H1 (cell line): ENCODE measurements around the gene MAFB. TPM values are rescaled to one million over a fixed set of nuclear protein-coding genes. Genes with fewer than 3 reads are reported as not detected.

ENCODE experiments used
- CTCF ChIA-PET: fragments of 300-600 bp; sonication (Branson Sonifier 250); formaldehyde crosslinking; loops from one replicate; lab custom pipeline; 2021; ENCODE audit not compliant: partially characterized antibody; lab: Charles Lee
- POLR2A ChIA-PET: fragments of 300-600 bp; sonication (Branson Sonifier 250); formaldehyde crosslinking; loops from one replicate; lab custom pipeline; 2021; ENCODE audit warnings: inconsistent platforms; ENCODE audit not compliant: partially characterized antibody; lab: Charles Lee
- DNase-seq, 2 experiments: peaks; one replicate each; pipeline versions ENCODE4 v3.0.0 to v3.0.0-alpha.2; 2010 to 2022; ENCODE audit warnings: low spot score in 2 of 2, low read depth in 1 of 2, mixed read lengths in 1 of 2
- FAIRE-seq: peaks from 2 replicates; lab custom pipeline; 2011; peaks lifted over from hg19 to GRCh38; lab: Jason Lieb, UNC
- H2AFZ ChIP-seq: 2 replicates; pipeline ENCODE4 v1.8.1; 2012; ENCODE audit warnings: low read length, inconsistent platforms
- H2AK5ac ChIP-seq: 2 replicates; pipeline ENCODE4 v1.6.1; 2013; ENCODE audit warnings: low read depth, low read length
- H2BK120ac ChIP-seq: replicated peaks from 2 replicates; pipeline ENCODE3; 2013; ENCODE audit warnings: low read depth, low read length, inconsistent platforms
- H2BK12ac ChIP-seq: 2 replicates; pipeline ENCODE4 v1.6.1; 2013; ENCODE audit warnings: low read depth, low read length
- H2BK15ac ChIP-seq: 2 replicates; pipeline ENCODE4 v1.6.1; 2013; ENCODE audit warnings: low read length
- H2BK20ac ChIP-seq: 2 replicates; pipeline ENCODE4 v1.6.1; 2013; ENCODE audit warnings: low read length
- H2BK5ac ChIP-seq: 2 replicates; pipeline ENCODE4 v1.6.1; 2013; ENCODE audit warnings: low read depth, low read length
- H3K14ac ChIP-seq: 2 replicates; pipeline ENCODE4 v1.6.1; 2013; ENCODE audit warnings: inconsistent platforms; ENCODE audit not compliant: insufficient read length
- H3K18ac ChIP-seq: 2 replicates; pipeline ENCODE4 v1.6.1; 2013; ENCODE audit warnings: low read length; ENCODE audit errors: extremely low read depth
- H3K23ac ChIP-seq: 2 replicates; pipeline ENCODE4 v1.6.1; 2013; ENCODE audit warnings: inconsistent platforms; ENCODE audit not compliant: insufficient read length
- H3K23me2 ChIP-seq: 2 replicates; pipeline ENCODE4 v1.6.1; 2013; ENCODE audit warnings: low read depth, low read length
- H3K27ac ChIP-seq: 2 replicates; pipeline ENCODE4 v1.6.1; 2011; ENCODE audit warnings: low read depth, low read length, inconsistent platforms
- H3K27me3 ChIP-seq, 4 experiments: replicated peaks in 1 of 4; 1 replicate in 1 of 4; 2 replicates in 3 of 4; pipeline versions ENCODE4 v1.6.1 to v1.8.1; 2011 to 2013; ENCODE audit warnings: low read length in 3 of 4, mild to moderate bottlenecking in 3 of 4, inconsistent platforms in 2 of 4, mixed read lengths in 2 of 4, moderate library complexity in 1 of 4; ENCODE audit not compliant: control insufficient read depth in 3 of 4, insufficient read depth in 3 of 4; ENCODE audit errors: extremely low read depth in 1 of 4
- H3K36me3 ChIP-seq, 4 experiments: 2 replicates each; pipeline versions ENCODE4 v1.6.1 to v1.8.1; 2011 to 2013; ENCODE audit warnings: mild to moderate bottlenecking in 4 of 4, low read length in 3 of 4, moderate library complexity in 2 of 4, control low read depth in 1 of 4, inconsistent platforms in 1 of 4; ENCODE audit not compliant: insufficient read depth in 4 of 4, control insufficient read depth in 2 of 4
- H3K4ac ChIP-seq: replicated peaks from 2 replicates; pipeline ENCODE3; 2013; ENCODE audit warnings: low read length, low read depth, mixed read lengths, inconsistent platforms; ENCODE audit not compliant: insufficient read length
- H3K4me1 ChIP-seq, 4 experiments: replicated peaks in 1 of 4; 1 replicate in 1 of 4; 2 replicates in 3 of 4; pipeline versions ENCODE4 v1.6.1 to v1.8.1; 2011 to 2013; ENCODE audit warnings: low read length in 3 of 4, inconsistent platforms in 2 of 4, mixed read lengths in 1 of 4; ENCODE audit not compliant: insufficient read depth in 4 of 4, control insufficient read depth in 3 of 4
- H3K4me2 ChIP-seq, 2 experiments: 2 replicates each; pipeline versions ENCODE4 v1.6.1 to v1.8.1; 2011 to 2013; ENCODE audit warnings: low read depth in 2 of 2, low read length in 2 of 2, control low read depth in 1 of 2, inconsistent platforms in 1 of 2, mild to moderate bottlenecking in 1 of 2; ENCODE audit not compliant: insufficient read depth in 1 of 2
- H3K4me3 ChIP-seq, 4 experiments: fragments of 200-600, 300-600 bp in 1 of 4; sonication (generic), shearing (Covaris generic), sonication (Bioruptor Twin) in 1 of 4; 2 replicates each; pipeline versions ENCODE4 v1.5.1 to v1.8.1; 2011 to 2016; ENCODE audit warnings: low read length in 4 of 4, low read depth in 3 of 4, control low read depth in 2 of 4, inconsistent platforms in 2 of 4, mild to moderate bottlenecking in 2 of 4, mixed read lengths in 1 of 4, moderate library complexity in 1 of 4; ENCODE audit not compliant: insufficient read depth in 2 of 4; ENCODE audit errors: extremely low read depth in 1 of 4
- H3K56ac ChIP-seq: replicated peaks from 2 replicates; pipeline ENCODE3; 2013; ENCODE audit warnings: low read depth, mild to moderate bottlenecking, mixed read lengths, low read length, inconsistent platforms; ENCODE audit not compliant: insufficient read length
- H3K79me1 ChIP-seq: 2 replicates; pipeline ENCODE4 v1.6.1; 2013; ENCODE audit warnings: low read depth, low read length, control low read depth
- H3K79me2 ChIP-seq, 2 experiments: 2 replicates each; pipeline versions ENCODE4 v1.6.1 to v1.8.1; 2012 to 2013; ENCODE audit warnings: low read length in 2 of 2, mild to moderate bottlenecking in 2 of 2, inconsistent platforms in 1 of 2; ENCODE audit not compliant: insufficient read depth in 2 of 2, control insufficient read depth in 1 of 2
- H3K9ac ChIP-seq, 4 experiments: replicated peaks in 1 of 4; 1 replicate in 1 of 4; 2 replicates in 3 of 4; pipeline versions ENCODE4 v1.6.1 to v1.8.1; 2011 to 2013; ENCODE audit warnings: low read depth in 3 of 4, low read length in 3 of 4, control low read depth in 2 of 4, mild to moderate bottlenecking in 2 of 4, moderate library complexity in 2 of 4, inconsistent platforms in 1 of 4; ENCODE audit errors: extremely low read depth in 1 of 4
- H3K9me3 ChIP-seq, 2 experiments: 2 replicates each; pipeline versions ENCODE4 v1.6.1 to v1.8.1; 2012 to 2013; ENCODE audit warnings: mild to moderate bottlenecking in 2 of 2, moderate library complexity in 2 of 2, control low read depth in 1 of 2, inconsistent platforms in 1 of 2, low read depth in 1 of 2, low read length in 1 of 2, mixed read lengths in 1 of 2; ENCODE audit not compliant: insufficient read depth in 2 of 2
- H4K20me1 ChIP-seq, 2 experiments: replicated peaks in 1 of 2; 2 replicates each; pipeline versions ENCODE3 to v1.8.1; 2011 to 2013; ENCODE audit warnings: inconsistent platforms in 2 of 2, low read length in 2 of 2, mild to moderate bottlenecking in 1 of 2; ENCODE audit not compliant: insufficient read depth in 2 of 2, control insufficient read depth in 1 of 2
- H4K5ac ChIP-seq: 2 replicates; pipeline ENCODE4 v1.6.1; 2013; ENCODE audit warnings: low read length, low read depth, mixed read lengths, inconsistent platforms; ENCODE audit not compliant: insufficient read length
- H4K8ac ChIP-seq: 2 replicates; pipeline ENCODE4 v1.8.0; 2013; ENCODE audit warnings: mild to moderate bottlenecking, moderate library complexity, low read length, inconsistent platforms; ENCODE audit not compliant: insufficient read depth; ENCODE audit errors: extremely low read depth
- H4K91ac ChIP-seq: replicated peaks from 2 replicates; pipeline ENCODE3; 2013; ENCODE audit warnings: low read length, mixed read lengths, inconsistent platforms; ENCODE audit not compliant: insufficient read length
- CEBPB ChIP-seq: IDR thresholded peaks from 2 replicates; pipeline ENCODE4 v1.6.1; 2012; ENCODE audit warnings: low read depth, low read length
- CHD1 ChIP-seq: IDR thresholded peaks from 2 replicates; pipeline ENCODE4 v1.6.1; 2012; ENCODE audit warnings: low read depth, low read length, improper control_type of control experiment
- KDM5A ChIP-seq: fragments of 200-600 bp; IDR thresholded peaks from 2 replicates; pipeline ENCODE4 v1.7.1; 2012; ENCODE audit warnings: mild to moderate bottlenecking, low read length, inconsistent platforms, mixed read lengths
- MAX ChIP-seq: IDR thresholded peaks from 2 replicates; pipeline ENCODE4 v1.6.1; 2012; ENCODE audit warnings: inconsistent platforms
- RFX5 ChIP-seq: IDR thresholded peaks from 2 replicates; pipeline ENCODE4 v1.6.1; 2011; ENCODE audit warnings: low read depth, low read length, improper control_type of control experiment, borderline replicate concordance
- SP1 ChIP-seq: IDR thresholded peaks from 2 replicates; pipeline ENCODE4 v1.6.1; 2011; ENCODE audit warnings: low read depth, low read length
- SP4 ChIP-seq: IDR thresholded peaks from 2 replicates; pipeline ENCODE4 v1.6.1; 2012; ENCODE audit warnings: low read length, inconsistent platforms
- SUZ12 ChIP-seq: fragments of 200-600 bp; sonication (generic); IDR thresholded peaks from 2 replicates; pipeline ENCODE4 v1.6.1; 2012; ENCODE audit warnings: mild to moderate bottlenecking, inconsistent platforms, low read length, moderate library complexity, mixed read lengths
- TAF7 ChIP-seq: optimal IDR thresholded peaks from 2 replicates; pipeline ENCODE3; 2011; ENCODE audit warnings: low read depth, mild to moderate bottlenecking, inconsistent platforms, low read length, moderate library complexity, borderline replicate concordance
- TCF12 ChIP-seq: IDR thresholded peaks from 2 replicates; pipeline ENCODE4 v1.6.1; 2011; ENCODE audit warnings: low read depth, mild to moderate bottlenecking, low read length
- TEAD4 ChIP-seq: IDR thresholded peaks from 2 replicates; pipeline ENCODE4 v1.6.1; 2012; ENCODE audit warnings: low read depth, low read length, inconsistent platforms, mixed read lengths
- WGBS, 2 experiments: shearing (Covaris generic) in 1 of 2; methylation state at CpG; one replicate each; pipeline versions ENCODE4 v1.1.6 to v1.1.7; 2013 to 2015; ENCODE audit warnings: low lambda C conversion rate in 2 of 2, mixed read lengths in 2 of 2, inconsistent platforms in 1 of 2, low coverage in 1 of 2, missing lambda C conversion rate in 1 of 2; ENCODE audit not compliant: insufficient replicate concordance in 2 of 2, insufficient coverage in 1 of 2, insufficient read length in 1 of 2; ENCODE audit errors: extremely low coverage in 1 of 2, missing lambda C conversion rate in 1 of 2; 5-methylcytosine and 5-hydroxymethylcytosine counted together
- polyA plus RNA-seq, 7 experiments: library from polyadenylated mRNA; depleted of rRNA in 3 of 7; stranded (reverse) in 5 of 7; unstranded in 2 of 7; fragments of >200 nt in 5 of 7; fragments of 200-250 nt in 2 of 7; gene quantifications; 1 replicate in 5 of 7; 2 replicates in 1 of 7; 4 replicates in 1 of 7; pipeline versions ENCODE4 v1.2.1 to v1.2.3, GENCODE V29; 2011 to 2013; ENCODE audit warnings: missing spikeins in 2 of 7, mixed read lengths in 2 of 7
- total RNA-seq: library from RNA; stranded (reverse); fragmentation: NEBNext Ultra II Directional; extraction: Animal tissue kit (Norgen Biotek cat#: 25700); gene quantifications from 2 replicates; pipeline ENCODE4 v1.2.1, GENCODE V29; 2021

The MAFB gene
- total and polyA plus RNA-seq, 2 of the 8 experiments (the other 6 are each of a cell fraction or from before 2014, with no cell fraction given) = 0.83 to 1.8 TPM

DNA sequence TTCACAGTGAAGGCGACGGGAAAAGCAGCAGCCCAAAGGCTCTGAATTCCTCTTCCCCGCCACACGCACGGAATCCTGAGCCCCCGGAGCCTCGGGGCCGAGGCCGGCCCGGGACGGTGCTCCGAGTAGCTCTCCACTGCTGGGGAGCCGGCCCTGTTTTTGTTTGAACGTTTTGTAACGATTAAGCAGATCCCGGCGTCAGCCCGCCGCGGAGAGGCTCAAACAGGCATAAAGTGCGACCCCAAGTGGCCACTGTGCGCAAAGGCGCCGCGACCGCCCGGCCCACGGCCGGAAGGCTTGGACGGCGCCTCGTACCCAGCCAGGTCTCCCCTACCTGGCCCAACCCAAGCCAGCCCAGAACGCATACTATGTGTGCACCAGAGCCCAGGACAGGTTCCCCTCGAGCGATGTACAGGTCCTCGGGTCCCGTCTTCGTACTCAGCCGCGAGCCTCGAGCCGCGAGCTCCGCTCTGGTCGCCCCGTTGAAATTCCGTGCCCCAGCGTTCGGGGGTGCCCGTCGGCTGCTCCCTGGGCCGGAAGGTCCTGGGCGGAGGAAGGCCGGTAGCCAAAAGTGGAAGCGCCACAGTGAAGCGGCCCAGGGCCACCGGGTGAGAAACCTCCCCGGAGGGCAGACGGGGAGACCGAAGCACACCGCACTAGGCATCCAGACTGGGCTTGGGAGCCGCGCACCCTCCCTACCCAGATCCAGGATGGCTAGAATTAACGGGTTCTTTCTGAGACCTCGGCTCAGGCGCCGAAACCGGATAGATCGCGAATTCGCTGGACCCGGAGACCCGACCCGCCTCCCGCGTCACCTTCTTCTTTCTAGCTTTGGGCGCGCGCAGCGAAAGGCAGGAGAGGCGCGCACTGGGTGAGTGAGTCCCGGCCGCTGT, 1.2 kb upstream of the MAFB start:
- H2BK5ac ChIP-seq = no peak overlapping the region
- peak overlapping the region; percentile 86; the same call in 1 of the 2 replicates for H2BK20ac ChIP-seq
- WGBS, 2 experiments = 3% methylated on average over 57 of the region's 84 CpGs; no CpG with 5 or more reads in 1 of the 2 experiments
- H2BK12ac ChIP-seq = peak overlapping the region; percentile 39; the same call in 1 of the 2 replicates
- H4K5ac ChIP-seq = no peak overlapping the region
- ChIA-PET CTCF (interaction anchor here (0.6 to 2.7 kb wide), 24 partner anchors 11 to 812 kb away, joined by 3 to 12 read pairs (median 4); no protein-coding TSS in a partner anchor), POLR2A (interaction anchor here (1.3 to 1.5 kb wide), 3 partner anchors 11 to 424 kb away, joined by 3 to 4 read pairs (median 3); no protein-coding TSS in a partner anchor)
- FAIRE-seq (no peak), DNase-seq (peak; percentile 82 to 97)
- no peak overlapping the region for H3K27ac ChIP-seq
- peak overlapping the region; percentile 44 to 97 for H3K4me2 ChIP-seq
- H3K4ac ChIP-seq = no peak overlapping the region
- no peaks in the 10 kb centered on the region for H3K9me3 ChIP-seq
- no peak overlapping the region for H3K56ac ChIP-seq
- H2AK5ac ChIP-seq = no peak overlapping the region
- H3K79me1 ChIP-seq = no peaks in the 10 kb centered on the region
- peak overlapping the region; percentile 38; the same call in 1 of the 2 replicates for H2AFZ ChIP-seq
- peak overlapping the region; percentile 86 for H4K8ac ChIP-seq
- peaks cover 0 to 7% (median 0%) of the 10 kb centered on the region in 4 experiments; a peak in 1 of 8 replicates for H3K36me3 ChIP-seq
- H4K20me1 ChIP-seq = peaks cover 16 to 28% of the 10 kb centered on the region in 2 experiments
- H3K79me2 ChIP-seq = no peaks in the 10 kb centered on the region
- no peak overlapping the region for H2BK15ac ChIP-seq
- H3K14ac ChIP-seq = no peak overlapping the region
- H3K23me2 ChIP-seq = peaks cover 24% of the 10 kb centered on the region; the same call in 1 of the 2 replicates
- H3K4me1 ChIP-seq = peaks cover 0 to 42% (median 24%) of the 10 kb centered on the region in 4 experiments; a peak in 6 of 7 replicates
- no peak overlapping the region for H3K23ac ChIP-seq
- no peak overlapping the region for H3K18ac ChIP-seq
- no peak overlapping the region for H2BK120ac ChIP-seq
- H3K4me3 ChIP-seq = peak overlapping the region; percentile 27 to 75 (median 64)
- H4K91ac ChIP-seq = no peak overlapping the region
- peaks cover 77 to 98% (median 91%) of the 10 kb centered on the region in 4 experiments for H3K27me3 ChIP-seq
- H3K9ac ChIP-seq = no peak overlapping the region; a peak in 1 of 7 replicates
- peak; percentile 33 for TF ChIP-seq TAF7
- TF ChIP-seq KDM5A = no peak
- TF ChIP-seq TEAD4 = no peak
- no peak for TF ChIP-seq CHD1
- no peak for TF ChIP-seq TCF12
- TF ChIP-seq MAX = no peak
- TF ChIP-seq RFX5 = no peak
- TF ChIP-seq SUZ12 = peak; percentile 71
- no peak for TF ChIP-seq CEBPB
- TF ChIP-seq SP4 = 0 out of 2 replicates have a peak, but pooled peaks have one; percentile 18
- no peak for TF ChIP-seq SP1
